ENCODE data around the gene BMPR2.
"Not testable (repeated sequence)": the region's sequence is repeated elsewhere in the genome, so short reads cannot be mapped to it uniquely, and the experiment has no call there.

BMPR2 gene

DNA sequence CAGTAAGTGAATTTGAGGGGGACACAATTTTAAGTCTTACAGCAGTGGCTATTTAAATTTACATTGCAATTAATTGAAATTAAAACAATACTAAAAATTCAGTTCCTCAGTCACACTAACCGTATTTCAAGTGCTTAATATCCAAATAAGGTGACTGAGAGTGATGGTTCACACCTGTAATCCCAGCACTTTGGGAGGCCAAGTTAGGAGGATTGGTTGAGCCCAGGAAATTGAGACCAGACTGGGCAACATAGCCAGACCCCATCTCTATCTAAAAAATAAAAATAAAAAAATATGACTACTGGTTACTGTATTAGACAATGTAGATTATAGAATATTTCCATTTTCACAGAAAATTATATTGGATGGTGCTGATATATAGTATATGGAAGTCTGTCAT lies 79.0 kb downstream of the BMPR2 start:
- no peak for DNase-seq

DNA sequence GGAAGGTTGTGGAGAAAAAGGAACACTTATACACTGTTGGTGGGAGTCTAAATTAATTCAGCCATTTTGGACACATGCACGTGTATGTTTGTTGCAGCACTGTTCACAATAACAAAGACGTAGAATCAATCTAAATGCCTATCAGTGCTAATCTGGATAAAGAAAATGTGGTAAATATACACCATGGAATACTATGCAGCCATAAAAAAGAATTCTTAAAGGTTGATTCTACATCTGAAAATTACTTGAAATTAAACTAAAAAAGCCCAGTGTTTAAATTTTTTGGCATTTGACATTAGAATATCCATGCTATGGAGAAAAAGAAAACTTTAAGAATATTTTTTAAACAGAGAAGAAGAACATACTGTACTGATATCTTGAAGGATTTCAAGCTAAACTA lies 84.0 kb downstream of the BMPR2 start:
- DNase-seq: no peak

DNA sequence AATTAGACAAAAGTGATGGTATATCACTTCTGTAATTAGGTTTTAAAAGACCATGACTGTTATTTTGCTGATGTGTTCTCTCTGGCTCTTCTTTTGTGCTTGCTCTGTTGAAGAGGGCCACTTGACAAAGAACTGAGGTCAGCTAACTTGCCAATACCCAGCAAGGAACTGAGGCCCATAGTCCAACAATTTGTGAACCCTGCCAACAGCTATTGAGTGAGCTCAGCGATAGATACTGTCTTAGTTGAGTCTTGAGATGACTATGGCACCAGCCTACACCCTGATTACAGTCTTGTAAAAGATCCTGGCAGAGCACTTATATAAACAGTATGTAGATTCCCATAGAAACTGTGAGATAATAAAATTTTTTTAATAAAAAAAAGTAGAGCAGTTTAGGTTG lies 103.0 kb downstream of the BMPR2 start:
- no peak for DNase-seq

DNA sequence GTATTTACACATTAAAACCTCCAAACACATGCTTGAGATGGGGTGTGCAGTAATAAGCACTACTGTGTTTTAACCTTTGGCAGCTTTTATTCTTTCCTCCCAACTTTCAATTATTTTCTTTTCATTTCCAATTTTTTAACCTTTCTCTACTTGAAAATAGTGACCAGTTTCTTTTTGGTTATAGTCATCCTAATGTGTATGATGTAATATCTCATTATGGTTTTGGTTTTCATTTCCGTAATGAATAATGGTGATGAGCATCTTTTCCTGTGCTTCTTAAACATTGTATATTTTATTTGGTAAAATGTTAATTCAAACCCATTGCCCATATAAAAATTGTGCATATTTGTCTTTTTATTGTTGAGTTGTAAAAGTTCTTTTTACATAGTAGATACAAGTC lies 103.5 kb downstream of the BMPR2 start:
- DNase-seq: no peak

DNA sequence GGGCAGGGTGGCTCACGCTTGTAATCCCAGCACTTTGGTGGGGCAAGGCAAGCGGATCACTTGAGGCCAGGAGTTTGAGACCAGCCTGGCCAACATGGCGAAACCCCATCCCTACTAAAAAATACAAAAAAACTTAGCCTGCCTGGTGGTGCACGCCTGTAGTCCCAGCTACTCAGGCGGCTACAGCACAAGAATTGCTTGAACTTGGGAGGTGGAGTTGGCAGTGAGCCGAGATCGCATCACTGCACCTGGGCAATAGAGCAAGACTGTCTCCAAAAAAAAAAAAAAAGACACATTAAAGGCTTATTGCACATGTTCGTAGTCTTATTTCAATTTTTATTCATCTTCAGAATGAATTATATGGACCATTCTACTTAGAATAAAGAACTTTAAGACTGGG lies 110.2 kb downstream of the BMPR2 start:
- no peak for DNase-seq

DNA sequence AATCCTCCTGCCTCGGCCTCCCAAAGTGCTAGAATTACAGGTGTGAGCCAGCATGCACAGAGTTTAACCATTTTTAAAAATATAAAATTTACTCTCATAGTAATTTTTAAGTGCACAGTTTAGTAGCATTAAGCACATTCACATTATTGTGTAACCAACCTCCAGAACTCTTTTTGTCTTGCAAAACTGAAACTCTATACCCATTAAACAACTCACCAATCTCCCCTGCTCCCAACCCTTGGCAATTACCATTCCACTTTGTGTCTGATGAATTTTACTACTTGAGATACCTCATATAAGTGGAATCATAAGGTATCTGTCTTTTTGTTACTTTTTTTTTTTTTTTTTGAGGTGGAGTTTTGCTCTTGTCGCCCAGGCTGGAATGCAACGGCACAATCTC lies 112.5 kb downstream of the BMPR2 start:
- no peak for DNase-seq

DNA sequence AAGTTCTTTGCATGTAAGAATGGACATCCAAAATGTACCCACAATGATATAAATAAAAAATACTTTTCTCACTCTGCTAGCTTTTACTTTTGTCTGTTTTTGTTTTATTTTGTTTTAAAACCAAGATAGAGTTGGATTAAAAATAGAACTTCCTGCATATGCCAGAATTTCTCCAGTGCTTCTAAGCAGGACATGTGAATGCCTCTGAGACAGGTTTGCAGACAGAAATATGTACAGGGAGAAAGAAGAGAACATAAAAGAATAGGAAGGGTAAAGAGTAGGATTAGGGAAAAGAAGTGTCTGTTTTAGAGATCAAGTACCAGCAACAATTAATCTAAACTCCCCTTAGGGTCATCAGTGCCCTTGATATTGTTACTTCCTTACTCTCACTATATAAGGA lies 114.4 kb downstream of the BMPR2 start:
- no peak for DNase-seq

DNA sequence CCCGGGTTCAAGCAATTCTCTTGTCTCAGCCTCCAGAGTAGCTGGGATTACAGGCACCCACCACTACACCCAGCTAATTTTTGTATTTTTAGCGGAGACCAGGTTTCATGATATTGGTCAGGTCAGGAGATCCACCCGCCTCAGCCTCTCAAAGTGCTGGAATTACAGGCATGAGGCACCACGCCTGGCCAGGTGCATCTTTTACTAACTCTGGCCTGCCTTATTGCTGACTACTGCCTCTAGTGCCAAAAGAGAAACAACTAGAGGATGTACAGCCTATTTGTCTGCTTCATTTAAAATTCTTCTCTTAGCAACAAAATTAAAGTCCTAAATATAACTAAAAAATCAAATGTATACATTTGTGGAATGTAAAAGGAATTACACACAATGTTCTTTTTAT lies 115.4 kb downstream of the BMPR2 start:
- DNase-seq: no peak

DNA sequence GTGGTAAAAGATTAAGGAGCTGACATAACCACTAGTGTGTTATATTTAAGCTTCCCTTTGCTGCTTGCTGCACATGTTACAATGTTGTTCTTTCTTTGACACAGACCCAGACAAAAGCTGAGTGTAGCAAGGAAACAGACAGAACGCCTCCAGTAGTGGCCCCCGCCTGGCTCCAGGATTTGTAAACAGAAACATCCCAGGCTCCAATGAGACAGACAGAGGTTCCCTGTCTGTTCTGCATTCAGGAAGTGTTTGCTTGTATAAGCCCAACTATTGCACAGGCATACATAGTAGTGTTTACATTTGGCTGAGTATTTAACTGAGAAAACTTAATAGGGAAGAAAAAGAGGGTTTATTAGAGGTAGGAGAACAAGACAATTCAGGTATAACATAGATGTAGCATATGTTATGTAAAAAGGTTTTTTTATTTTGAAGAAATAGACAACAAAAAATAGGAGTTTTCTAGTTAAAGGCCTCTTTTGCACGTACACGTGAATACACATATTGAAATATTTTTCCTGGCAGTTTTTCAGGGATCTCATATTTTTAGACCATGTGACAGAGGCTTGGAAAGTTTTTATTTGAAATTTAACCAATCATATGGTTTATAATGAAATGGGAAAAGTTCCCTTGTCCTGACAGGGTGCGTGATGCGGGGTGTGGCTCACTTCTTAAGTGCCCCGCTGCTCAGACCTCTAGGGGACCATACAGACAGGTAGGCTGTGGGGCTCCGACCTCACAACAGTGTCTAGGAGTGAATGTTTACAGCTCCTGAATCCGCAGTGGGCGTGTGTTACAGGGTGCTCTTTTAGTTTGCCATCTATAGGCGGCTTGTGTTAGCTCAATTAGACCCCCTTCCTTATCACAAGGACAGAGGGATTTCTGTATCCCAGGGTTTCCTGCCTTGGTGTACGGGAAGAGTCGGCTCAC lies 118.4 kb downstream of the BMPR2 start:
- DNase-seq: peak in 1 of 2 experiments; percentile 34

DNA sequence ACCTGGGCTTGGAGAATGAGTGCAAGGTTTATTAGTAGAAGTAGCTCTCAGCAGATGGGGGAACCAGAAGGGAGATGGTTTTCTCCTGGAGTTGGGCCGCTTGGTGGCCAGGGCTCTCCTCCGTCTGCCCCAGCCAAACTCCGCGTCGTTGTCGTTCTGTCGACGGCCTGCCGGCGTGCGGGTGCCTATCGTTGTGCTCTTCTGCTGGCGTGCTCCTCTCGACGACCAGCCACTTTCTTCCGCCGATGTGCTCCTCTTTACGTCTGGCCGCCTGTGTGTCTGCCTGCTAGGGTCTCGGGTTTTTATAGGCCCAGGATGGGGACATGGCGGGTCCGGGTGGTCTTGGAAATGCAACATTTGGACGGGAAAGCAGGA lies 119.1 kb downstream of the BMPR2 start:
- no peak for DNase-seq

DNA sequence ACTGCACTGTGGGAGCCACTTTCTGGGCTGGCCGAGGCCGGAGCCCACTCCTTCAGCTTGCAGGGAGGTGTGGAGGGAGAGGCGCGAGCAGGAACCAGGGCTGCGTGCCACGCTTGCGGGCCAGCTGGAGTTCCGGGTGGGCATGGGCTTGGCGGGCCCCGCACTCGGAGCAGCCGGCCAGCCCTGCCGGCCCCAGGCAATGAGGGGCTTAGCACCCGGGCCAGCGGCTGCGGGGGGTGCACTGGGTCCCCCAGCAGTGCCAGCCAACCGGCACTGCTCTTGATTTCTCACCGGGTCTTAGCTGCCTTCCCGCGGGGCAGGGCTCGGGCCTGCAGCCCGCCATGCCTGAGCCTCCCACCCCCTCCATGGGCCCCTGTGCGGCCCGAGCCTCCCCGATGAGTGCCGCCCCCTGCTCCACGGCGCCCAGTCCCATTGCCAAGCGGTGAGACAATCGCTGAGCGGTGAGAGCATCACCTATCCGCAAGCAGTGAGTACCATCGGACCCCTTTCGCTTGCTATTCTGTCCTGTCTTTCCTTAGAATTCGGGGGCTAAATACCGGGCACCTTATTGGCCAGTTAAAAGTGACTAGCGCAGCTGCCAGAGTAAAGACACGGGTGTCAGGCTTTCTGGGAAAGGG lies 120.8 kb downstream of the BMPR2 start:
- DNase-seq: not testable (repeated sequence)

DNA sequence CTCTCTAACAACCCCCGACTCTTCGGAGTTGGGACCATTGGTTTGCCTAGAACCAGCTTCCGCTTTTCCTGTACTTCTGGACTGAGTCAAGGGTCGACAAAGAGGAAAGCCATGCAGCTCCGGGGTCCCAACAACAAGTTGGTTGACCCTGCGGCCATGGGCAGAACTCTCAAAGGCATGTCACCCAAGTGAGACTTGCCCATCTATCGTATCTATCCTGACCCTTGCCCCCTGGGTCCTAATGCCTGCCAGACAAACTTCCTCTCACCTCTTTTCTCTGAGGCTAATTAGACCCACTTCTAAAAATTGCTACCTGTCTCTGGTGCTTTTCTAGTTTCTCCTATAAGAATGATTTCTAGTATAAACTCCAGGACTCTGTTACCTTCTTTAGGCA lies 121.3 kb downstream of the BMPR2 start:
- not testable (repeated sequence) for DNase-seq

DNA sequence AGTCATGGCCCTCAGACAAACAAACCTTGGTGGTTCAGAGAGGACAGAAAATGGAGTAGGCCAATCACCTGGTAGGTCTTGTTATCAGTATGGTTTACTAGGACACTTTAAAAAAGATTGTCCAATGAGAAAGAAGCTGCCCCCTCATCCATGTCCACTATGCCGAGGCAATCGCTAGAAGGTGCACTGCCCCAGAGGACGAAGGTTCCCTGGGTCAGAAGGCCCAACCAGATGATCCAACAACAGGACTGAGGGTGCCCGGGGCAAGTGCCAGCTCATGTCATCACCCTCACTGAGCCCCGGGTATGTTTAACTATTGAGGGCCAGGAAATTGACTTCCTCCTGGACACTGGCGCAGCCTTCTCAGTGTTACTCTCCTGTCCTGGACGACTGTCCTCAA lies 123.7 kb downstream of the BMPR2 start:
- DNase-seq: not testable (repeated sequence)

DNA sequence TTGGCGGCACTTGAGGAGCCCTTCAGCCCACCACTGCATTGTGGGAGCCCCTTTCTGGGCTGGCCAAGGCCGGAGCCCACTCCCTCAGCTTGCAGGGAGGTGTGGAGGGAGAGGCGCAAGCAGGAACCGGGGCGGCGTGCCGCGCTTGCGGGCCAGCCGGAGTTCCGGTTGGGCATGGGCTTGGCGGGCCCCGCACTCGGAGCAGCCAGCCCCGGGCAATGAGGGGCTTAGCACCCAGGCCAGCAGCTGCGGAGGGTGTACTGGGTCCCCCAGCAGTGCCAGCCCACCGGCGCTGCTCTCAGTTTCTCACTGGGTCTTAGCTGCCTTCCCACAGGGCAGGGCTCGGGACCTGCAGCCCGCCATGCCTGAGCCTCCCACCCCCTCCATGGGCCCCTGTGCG lies 127.1 kb downstream of the BMPR2 start:
- not testable (repeated sequence) for DNase-seq

DNA sequence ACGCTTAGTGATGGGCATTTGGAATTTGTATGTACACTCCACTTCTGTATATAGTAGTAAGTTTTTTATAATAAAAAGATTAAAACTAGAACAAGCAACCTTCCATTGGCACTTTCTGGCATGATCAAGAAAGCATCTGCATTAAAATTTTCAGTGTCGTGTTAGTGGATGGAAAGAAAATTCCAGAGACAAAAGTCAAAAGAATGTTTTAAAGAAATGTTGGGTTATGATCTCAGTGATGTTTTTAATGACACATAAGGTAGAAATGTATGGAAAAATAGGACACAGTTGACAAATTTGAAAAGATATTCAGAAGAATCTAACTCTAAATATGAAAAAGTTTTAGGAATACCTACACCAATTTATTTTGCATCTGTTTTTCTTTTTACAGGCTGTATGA lies 132.6 kb downstream of the BMPR2 start:
- DNase-seq: no peak

DNA sequence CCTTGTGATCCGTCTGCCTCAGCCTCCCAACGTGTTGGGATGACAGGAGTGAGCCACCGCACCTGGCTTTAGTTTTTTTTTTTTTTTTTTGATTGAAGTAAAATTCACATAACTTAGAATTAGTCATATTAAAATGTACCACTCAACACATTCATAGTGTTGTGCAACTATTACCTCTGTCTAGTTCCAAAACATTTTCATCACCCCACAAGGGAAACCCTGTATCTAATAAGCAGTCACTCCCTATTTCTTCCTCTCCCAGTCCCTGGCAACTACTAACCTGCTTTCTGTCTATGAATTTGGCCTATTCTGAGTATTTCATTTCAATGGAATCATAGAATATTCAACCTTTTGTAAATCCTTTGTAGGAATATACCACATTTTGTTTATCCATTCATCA lies 134.8 kb downstream of the BMPR2 start:
- DNase-seq: no peak

DNA sequence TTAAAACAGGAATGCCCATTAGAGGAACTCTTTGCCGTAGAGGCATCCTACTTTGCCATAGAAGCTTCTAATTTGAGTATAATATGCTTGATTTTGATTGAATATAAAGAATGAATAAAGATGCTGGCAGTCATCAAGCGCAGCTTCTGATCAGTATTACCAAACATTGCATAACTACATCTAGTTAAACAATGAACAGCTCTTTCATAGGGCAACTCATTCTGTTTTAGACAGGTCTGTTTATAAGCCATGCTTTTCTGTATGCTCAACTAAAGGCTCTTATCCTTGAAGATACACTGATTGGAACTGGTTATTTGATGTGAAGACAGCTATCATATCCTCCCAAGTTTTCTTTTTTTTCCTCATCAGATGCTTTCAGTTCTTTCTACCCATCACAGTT lies 136.0 kb downstream of the BMPR2 start:
- DNase-seq: no peak

DNA sequence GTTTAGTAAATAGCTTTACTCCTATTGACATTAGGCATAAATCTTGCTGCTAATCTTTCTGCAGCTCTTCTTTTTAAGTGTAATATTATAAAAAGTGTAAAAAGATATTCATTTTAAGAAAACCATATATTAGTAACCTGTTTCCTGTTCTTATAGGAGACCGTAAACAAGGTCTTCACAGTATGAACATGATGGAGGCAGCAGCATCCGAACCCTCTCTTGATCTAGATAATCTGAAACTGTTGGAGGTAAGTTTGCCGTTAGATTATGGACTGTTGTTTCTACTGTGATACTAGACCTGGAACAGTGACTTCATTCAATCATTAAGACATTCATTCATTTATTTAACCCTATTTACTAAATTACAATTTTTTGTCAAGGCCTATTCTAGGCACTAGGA lies 138.6 kb downstream of the BMPR2 start:
- no peak for DNase-seq

DNA sequence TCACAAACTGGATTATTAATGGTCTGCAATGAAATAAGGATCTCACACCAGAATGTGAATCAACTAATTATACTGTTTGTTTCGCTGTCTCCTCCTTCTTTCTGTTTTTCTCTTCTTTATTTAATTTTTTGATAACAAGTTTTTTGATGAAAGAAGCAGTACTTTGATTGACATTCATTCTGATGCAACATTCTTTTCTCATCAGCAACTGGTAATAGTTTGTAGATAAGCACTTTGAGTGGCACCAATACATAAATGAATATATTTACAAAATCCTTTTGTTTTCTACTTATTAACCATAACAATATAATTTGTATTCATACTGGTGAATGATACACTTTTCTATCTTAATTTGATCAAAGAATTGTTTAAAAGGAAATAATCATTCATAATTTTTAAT lies 143.3 kb downstream of the BMPR2 start:
- no peak for DNase-seq

DNA sequence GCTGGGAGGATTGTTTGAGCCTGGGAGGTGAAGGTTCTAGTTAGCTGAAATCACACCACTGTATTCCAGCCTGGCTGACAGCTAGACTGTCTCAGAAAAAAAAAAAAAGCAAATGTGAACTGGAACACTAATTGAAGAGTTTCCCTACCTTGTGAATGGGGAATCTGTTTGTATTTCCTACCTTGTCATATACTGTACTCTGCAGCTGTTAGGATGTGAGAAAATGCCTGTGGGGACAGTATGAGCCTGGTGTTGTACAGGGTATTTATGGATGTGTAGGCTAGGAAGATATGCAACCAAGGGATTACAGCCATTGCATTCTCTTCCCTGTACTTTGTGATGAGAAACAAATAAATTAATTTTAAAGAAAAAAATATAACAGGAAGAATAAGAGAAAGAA lies 145.3 kb downstream of the BMPR2 start:
- no peak for DNase-seq

DNA sequence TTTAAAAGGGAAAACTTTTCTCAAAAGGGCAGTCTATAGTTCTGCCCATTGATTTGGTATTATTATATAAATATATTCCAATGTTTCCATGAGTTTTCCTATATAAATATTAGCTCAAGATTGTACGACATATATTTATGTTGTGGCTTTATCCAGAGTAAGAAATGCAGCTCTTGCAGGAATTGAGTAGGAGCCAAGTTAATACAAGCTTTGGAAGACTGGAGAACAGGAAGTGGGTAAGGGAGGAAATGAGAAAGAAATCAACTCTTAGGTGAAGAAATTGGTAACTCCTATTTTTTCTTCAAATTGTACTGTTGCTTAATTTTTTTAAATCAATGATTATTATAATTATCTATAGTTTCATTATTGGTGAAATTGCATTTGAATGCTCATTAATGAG lies 153.3 kb downstream of the BMPR2 start:
- DNase-seq: no peak

DNA sequence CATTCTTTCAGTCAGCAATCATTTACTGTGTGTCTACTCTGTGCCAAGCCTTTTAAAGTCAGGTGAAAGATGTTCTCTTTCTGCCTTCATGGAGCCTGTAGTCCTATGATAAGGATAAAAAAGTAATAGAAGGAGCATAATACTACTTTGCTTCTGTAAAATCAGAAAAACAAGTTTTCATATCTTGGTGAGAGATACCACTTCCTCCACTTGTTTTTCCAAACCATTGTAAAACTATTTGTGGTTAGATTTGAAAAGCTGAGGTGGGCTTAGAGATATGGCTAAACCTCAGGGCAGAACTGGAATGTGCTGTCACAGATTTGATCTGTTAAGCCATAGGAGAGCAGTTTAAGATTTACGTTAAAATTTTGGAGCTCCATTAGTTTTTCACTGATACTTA lies 153.9 kb downstream of the BMPR2 start:
- no peak for DNase-seq

DNA sequence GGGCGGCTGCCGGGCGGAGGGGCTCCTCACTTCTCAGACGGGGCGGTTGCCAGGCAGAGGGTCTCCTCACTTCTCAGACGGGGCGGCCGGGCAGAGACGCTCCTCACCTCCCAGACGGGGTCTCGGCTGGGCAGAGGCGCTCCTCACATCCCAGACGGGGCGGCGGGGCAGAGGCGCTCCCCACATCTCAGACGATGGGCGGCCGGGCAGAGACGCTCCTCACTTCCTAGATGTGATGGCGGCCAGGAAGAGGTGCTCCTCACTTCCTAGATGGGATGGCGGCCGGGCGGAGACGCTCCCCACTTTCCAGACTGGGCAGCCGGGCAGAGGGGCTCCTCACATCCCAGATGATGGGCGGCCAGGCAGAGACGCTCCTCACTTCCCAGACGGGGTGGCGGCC lies 159.2 kb downstream of the BMPR2 start:
- not testable (repeated sequence) for DNase-seq

DNA sequence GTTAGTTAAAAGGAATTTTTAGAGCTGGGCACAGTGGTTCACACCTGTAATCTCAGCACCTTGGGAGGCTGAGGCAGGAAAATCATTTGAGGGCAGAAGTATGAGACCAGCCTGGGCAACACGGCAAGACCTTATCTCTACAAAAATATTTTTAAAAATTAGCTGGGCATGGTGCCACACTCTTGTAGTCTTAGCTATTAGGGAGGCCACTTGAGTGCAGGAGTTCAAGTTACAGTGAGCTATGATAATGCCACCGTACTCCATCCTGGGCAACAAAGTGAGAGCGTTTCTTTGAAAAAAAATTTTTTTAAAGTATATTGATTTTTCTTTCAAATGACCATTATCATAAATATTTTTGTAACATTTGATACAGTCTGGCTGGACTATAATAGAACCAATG lies 165.0 kb downstream of the BMPR2 start:
- DNase-seq: no peak

DNA sequence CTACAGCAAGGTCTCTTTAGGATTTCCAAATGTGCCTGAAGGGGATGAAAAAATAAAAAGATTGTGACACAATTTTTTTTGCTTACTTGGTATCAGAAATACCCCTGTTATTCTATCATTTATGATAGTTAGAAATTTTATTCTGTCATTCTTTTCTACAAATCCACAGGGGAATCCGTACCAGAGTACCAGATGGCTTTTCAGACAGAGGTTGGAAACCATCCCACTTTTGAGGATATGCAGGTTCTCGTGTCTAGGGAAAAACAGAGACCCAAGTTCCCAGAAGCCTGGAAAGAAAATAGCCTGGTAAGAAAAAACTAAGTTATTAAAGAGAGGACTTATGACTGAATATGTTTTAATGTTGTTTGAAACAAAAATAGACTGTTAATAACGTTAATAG lies 166.0 kb downstream of the BMPR2 start:
- DNase-seq: no peak
